ENCODE results near the gene THYN1.

DNA sequence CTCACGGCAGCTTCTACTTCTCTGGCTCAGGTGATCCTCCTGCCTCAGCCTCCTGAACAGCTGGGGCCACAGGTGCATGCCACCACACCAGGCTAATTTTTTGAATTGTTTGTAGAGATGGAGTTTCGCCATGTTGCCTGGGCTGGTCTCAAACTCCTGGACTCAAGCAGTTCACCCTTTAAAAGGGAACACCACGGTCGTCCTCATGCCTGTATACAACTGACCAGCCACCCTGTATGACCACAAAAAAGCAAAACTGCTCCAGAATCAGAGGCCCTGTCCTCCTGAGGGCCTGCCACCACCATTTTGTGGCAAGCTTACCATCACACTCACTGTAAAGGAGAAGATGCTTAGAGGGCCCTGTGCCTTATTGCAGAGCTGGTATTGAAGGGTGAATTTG lies 25.2 kb upstream of the THYN1 start:
- TF ChIP-seq, protein P1, sequence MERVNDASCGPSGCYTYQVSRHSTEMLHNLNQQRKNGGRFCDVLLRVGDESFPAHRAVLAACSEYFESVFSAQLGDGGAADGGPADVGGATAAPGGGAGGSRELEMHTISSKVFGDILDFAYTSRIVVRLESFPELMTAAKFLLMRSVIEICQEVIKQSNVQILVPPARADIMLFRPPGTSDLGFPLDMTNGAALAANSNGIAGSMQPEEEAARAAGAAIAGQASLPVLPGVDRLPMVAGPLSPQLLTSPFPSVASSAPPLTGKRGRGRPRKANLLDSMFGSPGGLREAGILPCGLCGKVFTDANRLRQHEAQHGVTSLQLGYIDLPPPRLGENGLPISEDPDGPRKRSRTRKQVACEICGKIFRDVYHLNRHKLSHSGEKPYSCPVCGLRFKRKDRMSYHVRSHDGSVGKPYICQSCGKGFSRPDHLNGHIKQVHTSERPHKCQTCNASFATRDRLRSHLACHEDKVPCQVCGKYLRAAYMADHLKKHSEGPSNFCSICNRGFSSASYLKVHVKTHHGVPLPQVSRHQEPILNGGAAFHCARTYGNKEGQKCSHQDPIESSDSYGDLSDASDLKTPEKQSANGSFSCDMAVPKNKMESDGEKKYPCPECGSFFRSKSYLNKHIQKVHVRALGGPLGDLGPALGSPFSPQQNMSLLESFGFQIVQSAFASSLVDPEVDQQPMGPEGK (CRISPR knock-in tag; IDR thresholded peaks at IDR 0.05; ENCODE audit: borderline replicate concordance) = no peak
- TF ChIP-seq ZFP3 (CRISPR knock-in tag; IDR thresholded peaks at IDR 0.05) (no peak), TOX (CRISPR knock-in tag; IDR thresholded peaks at IDR 0.05; ENCODE audit: borderline replicate concordance) (no peak), ZNF565 (CRISPR knock-in tag; conservative IDR thresholded peaks at IDR 0.05; ENCODE audit: low read depth) (no peak)
- TF ChIP-seq, protein P2, sequence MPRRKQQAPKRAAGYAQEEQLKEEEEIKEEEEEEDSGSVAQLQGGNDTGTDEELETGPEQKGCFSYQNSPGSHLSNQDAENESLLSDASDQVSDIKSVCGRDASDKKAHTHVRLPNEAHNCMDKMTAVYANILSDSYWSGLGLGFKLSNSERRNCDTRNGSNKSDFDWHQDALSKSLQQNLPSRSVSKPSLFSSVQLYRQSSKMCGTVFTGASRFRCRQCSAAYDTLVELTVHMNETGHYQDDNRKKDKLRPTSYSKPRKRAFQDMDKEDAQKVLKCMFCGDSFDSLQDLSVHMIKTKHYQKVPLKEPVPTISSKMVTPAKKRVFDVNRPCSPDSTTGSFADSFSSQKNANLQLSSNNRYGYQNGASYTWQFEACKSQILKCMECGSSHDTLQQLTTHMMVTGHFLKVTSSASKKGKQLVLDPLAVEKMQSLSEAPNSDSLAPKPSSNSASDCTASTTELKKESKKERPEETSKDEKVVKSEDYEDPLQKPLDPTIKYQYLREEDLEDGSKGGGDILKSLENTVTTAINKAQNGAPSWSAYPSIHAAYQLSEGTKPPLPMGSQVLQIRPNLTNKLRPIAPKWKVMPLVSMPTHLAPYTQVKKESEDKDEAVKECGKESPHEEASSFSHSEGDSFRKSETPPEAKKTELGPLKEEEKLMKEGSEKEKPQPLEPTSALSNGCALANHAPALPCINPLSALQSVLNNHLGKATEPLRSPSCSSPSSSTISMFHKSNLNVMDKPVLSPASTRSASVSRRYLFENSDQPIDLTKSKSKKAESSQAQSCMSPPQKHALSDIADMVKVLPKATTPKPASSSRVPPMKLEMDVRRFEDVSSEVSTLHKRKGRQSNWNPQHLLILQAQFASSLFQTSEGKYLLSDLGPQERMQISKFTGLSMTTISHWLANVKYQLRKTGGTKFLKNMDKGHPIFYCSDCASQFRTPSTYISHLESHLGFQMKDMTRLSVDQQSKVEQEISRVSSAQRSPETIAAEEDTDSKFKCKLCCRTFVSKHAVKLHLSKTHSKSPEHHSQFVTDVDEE (CRISPR knock-in tag; IDR thresholded peaks at IDR 0.05) = no peak

Measured in SK-N-SH treated with all-trans-retinoic acid at 6 μM for 48 hours (cell line).